ENCODE measurements around the gene PGBD5. TPM values are rescaled to one million over a fixed set of nuclear protein-coding genes. Genes with fewer than 3 reads are reported as not detected.

PGBD5 gene
- total and polyA plus RNA-seq, 9 of the 15 experiments (the other 6 are each of a cell fraction or from before 2014, with no cell fraction given): under 0.01 to 0.40 (median 0.10) TPM; not detected in 3

- TF ChIP-seq E2F8 (IDR thresholded peaks at IDR 0.05; ENCODE audit: low read depth, partially characterized antibody): no peak
- no peak for TF ChIP-seq MYC (IDR thresholded peaks at IDR 0.05; ENCODE audit: low read depth, low read length)
- TF ChIP-seq MYC (CRISPR knock-in tag; IDR thresholded peaks at IDR 0.05; ENCODE audit: borderline replicate concordance, low read depth): no peak
Observed at GRCh38 chr1:230375147-230375546, 51.0 kb downstream of the PGBD5 start (continued).

GRCh38 chr1:230371923-230372703, 54.0 kb downstream of the PGBD5 start:
- Histone ChIP-seq H3K9ac (ENCODE audit: insufficient read depth in 1 of 2, low read depth in 2 of 2, low read length in 2 of 2) (no peak overlapping the region), H3K4me2 (ENCODE audit: insufficient read depth, low read length) (no peak overlapping the region), H3K4me3 (no peak overlapping the region), H2AFZ (ENCODE audit: low read depth, low read length) (no peak overlapping the region), H3K27me3 (ENCODE audit: control insufficient read depth in 2 of 2, insufficient read depth in 2 of 2, low read length in 2 of 2) (peaks cover 17 to 54% of the 10 kb centered on the region in 2 experiments), H3K4me1 (replicated peaks in 1 of 2; ENCODE audit: control insufficient read depth in 2 of 2, insufficient read depth in 2 of 2, low read length in 2 of 2) (no peaks in the 10 kb centered on the region), H3K27ac (ENCODE audit: extremely low read depth, low read depth, low read length) (no peak overlapping the region), H4K20me1 (replicated peaks; ENCODE audit: control insufficient read depth, insufficient read depth, low read length) (no peaks in the 10 kb centered on the region), H3K36me3 (ENCODE audit: control insufficient read depth, insufficient read depth, low read length) (no peaks in the 10 kb centered on the region), H3K9me1 (ENCODE audit: control insufficient read depth, insufficient read depth, low read length) (no peaks in the 10 kb centered on the region), H3K79me2 (ENCODE audit: control insufficient read depth, insufficient read depth, low read length) (no peaks in the 10 kb centered on the region), H3K9me3 (replicated peaks; ENCODE audit: control insufficient read depth, insufficient read depth, low read depth, low read length) (no peaks in the 10 kb centered on the region)
- POLR2A ChIA-PET: interaction anchor here (0.6 to 1.1 kb wide), 3 partner anchors 10 to 45 kb away, joined by 3 to 6 read pairs (median 3); no protein-coding TSS in a partner anchor
- WGBS (ENCODE audit: insufficient coverage, low coverage, missing lambda C conversion rate): 1% methylated on average over 12 of the region's 12 CpGs
- BruUV-seq (replicated peaks): no TSS peak
- CTCF ChIA-PET (ENCODE audit: low intra/inter-chr PET ratio): no interaction called here
- ATAC-seq: no peak
- TF ChIP-seq ETV1 (tag; conservative IDR thresholded peaks at IDR 0.05; ENCODE audit: low read depth) (no peak), FOXA3 (CRISPR knock-in tag; conservative IDR thresholded peaks at IDR 0.05 in 1 of 2, IDR thresholded peaks at IDR 0.05 in 1 of 2) (no peak), MEF2A (IDR thresholded peaks at IDR 0.05; ENCODE audit: control insufficient read depth, low read depth, low read length) (no peak), USF2 (CRISPR knock-in tag; IDR thresholded peaks at IDR 0.05) (no peak), IRF2 (CRISPR knock-in tag; IDR thresholded peaks at IDR 0.05) (no peak), SIN3B (IDR thresholded peaks at IDR 0.05; ENCODE audit: low read depth) (no peak), YY1 (IDR thresholded peaks at IDR 0.05; ENCODE audit: borderline replicate concordance in 1 of 3, control insufficient read depth in 1 of 3, extremely low read depth in 1 of 3, insufficient read depth in 3 of 3, insufficient read length in 1 of 3, insufficient replicate concordance in 2 of 3, low read depth in 1 of 3, low read length in 2 of 3) (no peak), CHCHD3 (CRISPR knock-in tag; IDR thresholded peaks at IDR 0.05) (no peak)
- no peak for DNase-seq (ENCODE audit: extremely low read depth in 1 of 4, low spot score in 3 of 4)
- intact Hi-C loops (cut with micrococcal nuclease) (no loop called here), in situ Hi-C loops (cut with MboI) (no loop called here)
- no peak for FAIRE-seq

Data from K562 (cell line).